ENCODE results near the gene PPIG. TPM values are rescaled to one million over a fixed set of nuclear protein-coding genes. Genes with fewer than 3 reads are reported as not detected.

PPIG gene
- total RNA-seq, 2 donors from 2014 or later = 23.5 to 28.4 TPM

DNA sequence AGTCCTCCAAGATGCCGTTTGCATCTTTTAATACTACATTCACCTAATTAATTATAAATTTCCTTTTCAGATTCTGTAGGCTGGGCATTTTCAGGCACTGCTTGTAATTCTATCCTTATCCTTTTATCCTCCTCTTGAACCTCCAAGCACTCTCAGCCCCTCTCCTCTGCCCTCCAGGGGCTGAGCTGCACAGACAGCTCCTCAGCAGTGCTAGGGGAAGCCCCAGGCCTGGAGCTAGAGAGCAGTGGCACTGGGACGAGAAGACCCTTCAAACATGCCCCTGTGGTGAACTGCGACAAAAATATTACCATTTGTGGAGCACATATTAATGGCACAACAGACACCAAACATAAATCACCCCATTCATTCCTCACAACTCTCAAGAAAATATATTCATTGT lies 77.1 kb downstream of the PPIG start:
- TF ChIP-seq, protein P1, sequence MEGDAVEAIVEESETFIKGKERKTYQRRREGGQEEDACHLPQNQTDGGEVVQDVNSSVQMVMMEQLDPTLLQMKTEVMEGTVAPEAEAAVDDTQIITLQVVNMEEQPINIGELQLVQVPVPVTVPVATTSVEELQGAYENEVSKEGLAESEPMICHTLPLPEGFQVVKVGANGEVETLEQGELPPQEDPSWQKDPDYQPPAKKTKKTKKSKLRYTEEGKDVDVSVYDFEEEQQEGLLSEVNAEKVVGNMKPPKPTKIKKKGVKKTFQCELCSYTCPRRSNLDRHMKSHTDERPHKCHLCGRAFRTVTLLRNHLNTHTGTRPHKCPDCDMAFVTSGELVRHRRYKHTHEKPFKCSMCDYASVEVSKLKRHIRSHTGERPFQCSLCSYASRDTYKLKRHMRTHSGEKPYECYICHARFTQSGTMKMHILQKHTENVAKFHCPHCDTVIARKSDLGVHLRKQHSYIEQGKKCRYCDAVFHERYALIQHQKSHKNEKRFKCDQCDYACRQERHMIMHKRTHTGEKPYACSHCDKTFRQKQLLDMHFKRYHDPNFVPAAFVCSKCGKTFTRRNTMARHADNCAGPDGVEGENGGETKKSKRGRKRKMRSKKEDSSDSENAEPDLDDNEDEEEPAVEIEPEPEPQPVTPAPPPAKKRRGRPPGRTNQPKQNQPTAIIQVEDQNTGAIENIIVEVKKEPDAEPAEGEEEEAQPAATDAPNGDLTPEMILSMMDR (IDR thresholded peaks at IDR 0.05) = no peak
- no peak overlapping the region for H3K4me3 ChIP-seq
- H3K27me3 ChIP-seq = no peaks in the 10 kb centered on the region
- no peaks in the 10 kb centered on the region for H3K4me1 ChIP-seq
- no peak overlapping the region for H3K27ac ChIP-seq
- H3K36me3 ChIP-seq = no peaks in the 10 kb centered on the region
- DNase-seq (ENCODE audit: low spot score) = no peak
- no peaks in the 10 kb centered on the region for H3K9me3 ChIP-seq

DNA sequence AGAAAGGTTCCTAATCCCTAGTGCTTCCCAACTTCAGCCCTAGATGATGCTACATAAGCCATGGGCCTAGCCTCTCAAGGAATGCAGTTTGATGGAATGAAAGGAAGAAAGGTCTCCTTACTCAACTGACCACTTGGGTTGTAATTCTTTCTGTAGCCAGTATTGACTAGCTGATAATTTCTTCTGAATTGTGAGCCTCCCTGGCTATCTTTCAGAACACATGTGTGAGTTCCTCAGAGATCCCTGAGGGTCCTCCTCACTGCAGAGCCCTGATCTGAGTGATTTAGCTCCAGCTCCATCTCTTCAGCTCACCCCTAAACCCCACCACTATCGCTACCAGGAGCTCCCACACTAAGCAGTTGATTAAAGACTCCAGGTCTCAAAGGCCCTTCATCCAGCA lies 78.6 kb downstream of the PPIG start:
- no peaks in the 10 kb centered on the region for H3K9me3 ChIP-seq
- H3K27ac ChIP-seq = no peak overlapping the region
- H3K36me3 ChIP-seq = no peaks in the 10 kb centered on the region
- no peak for DNase-seq (ENCODE audit: low spot score)
- TF ChIP-seq, protein P1 (IDR thresholded peaks at IDR 0.05) = no peak
- no peaks in the 10 kb centered on the region for H3K27me3 ChIP-seq
- H3K4me1 ChIP-seq = no peaks in the 10 kb centered on the region
- H3K4me3 ChIP-seq = no peak overlapping the region

DNA sequence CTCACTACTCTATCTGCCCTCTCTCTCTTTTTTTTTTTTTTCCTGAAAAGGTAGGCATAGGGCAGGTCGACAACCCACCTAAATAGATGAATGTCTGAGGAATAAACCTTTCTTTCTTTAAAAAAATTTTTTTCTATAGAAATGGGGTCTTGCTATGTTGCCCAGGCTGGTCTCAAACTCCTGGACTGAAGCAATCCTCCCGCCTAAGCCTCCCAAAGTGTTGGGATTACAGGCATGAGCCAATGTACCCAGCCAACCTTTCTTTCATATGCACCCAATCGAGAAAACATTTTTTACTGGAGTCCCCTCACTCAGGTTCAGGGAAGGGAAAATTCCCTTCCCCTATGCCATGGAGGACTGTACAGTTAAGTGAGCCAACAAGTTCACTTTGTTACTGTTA lies 79.1 kb downstream of the PPIG start:
- no peaks in the 10 kb centered on the region for H3K9me3 ChIP-seq
- H3K27ac ChIP-seq = no peak overlapping the region
- no peaks in the 10 kb centered on the region for H3K36me3 ChIP-seq
- DNase-seq (ENCODE audit: low spot score) = no peak
- H3K4me3 ChIP-seq = no peak overlapping the region
- TF ChIP-seq, protein P1 (IDR thresholded peaks at IDR 0.05) = no peak
- H3K4me1 ChIP-seq = no peaks in the 10 kb centered on the region
- H3K27me3 ChIP-seq = no peaks in the 10 kb centered on the region

DNA sequence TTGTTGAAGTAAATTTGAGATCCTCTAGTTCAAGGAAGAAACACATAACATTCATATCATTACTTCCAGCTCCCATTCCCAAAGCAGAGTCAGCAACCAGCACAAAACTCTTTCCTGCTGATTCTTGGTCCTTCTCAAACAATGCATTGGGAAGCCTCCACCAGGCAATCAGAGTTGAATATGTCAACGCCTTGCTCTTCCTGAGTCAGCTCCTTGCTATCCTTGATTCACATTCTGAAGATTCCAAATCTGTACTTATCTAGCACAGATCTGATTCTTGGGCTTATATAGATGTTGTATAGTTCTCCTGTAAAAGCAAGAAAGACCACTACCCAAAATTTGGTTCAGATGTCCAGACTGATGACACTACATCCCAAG lies 80.4 kb downstream of the PPIG start:
- Histone ChIP-seq H3K27ac (no peak overlapping the region), H3K4me3 (no peak overlapping the region), H3K36me3 (no peaks in the 10 kb centered on the region), H3K4me1 (no peaks in the 10 kb centered on the region), H3K9me3 (no peaks in the 10 kb centered on the region), H3K27me3 (no peaks in the 10 kb centered on the region)
- TF ChIP-seq, protein P1 (IDR thresholded peaks at IDR 0.05) = no peak
- DNase-seq (ENCODE audit: low spot score) = no peak

DNA sequence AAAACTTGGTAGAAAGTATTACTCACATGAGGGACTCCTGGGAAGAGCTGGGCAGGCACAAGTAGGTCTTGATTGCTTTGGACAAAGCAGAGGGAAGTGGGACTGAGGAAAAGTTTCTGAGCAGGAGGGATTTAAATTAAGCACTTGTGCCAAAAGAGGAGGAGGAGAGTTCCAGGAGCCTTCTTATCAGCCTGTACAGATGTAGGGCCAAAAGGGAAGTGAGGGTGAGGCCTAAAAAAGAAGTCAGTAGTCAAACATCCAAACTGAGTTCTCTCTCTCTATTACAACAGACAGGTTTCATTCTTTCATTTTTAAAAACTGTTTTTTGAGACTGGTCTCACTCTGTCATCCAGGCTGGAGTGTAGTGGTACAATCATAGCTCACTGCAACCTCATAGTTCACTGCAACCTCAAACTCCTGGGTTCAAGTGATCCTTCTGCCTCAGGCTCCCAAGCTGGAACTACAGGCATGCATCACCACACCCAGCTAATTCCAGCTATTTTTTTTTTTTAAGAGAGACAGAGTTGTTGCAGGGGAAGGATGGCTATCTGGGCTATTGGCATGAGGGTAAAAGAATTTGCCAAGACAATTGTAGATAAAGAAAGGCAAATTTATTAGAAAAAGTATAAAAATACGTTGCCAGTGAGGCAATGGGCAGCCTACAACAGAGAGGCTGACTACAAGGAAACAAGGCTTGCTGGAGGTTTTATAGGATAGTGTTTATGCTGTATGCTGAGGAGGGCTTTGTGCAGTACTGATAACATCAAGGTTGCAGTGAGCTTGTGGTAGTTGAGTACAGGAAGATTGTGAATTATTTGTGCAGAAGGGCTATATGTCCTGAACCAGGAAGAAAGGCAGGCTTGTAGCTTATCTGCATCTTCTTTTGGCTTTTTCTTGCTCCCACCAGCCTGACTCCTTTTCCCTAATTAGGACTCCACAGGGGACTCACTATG lies 81.1 kb downstream of the PPIG start:
- Histone ChIP-seq H3K27ac (no peak overlapping the region), H3K9me3 (no peaks in the 10 kb centered on the region), H3K4me1 (no peaks in the 10 kb centered on the region), H3K27me3 (no peaks in the 10 kb centered on the region), H3K36me3 (no peaks in the 10 kb centered on the region), H3K4me3 (no peak overlapping the region)
- DNase-seq (ENCODE audit: low spot score) = no peak
- TF ChIP-seq, protein P1 (IDR thresholded peaks at IDR 0.05) = no peak
